HUES64 (cell line): ENCODE measurements around the gene ATRAID.

ENCODE experiments used
- H3K27ac ChIP-seq: 2 replicates; pipeline ENCODE4 v1.7.0; 2013; ENCODE audit warnings: low read depth, low read length, inconsistent platforms
- H3K27me3 ChIP-seq: 2 replicates; pipeline ENCODE4 v1.6.1; 2013; ENCODE audit warnings: mild to moderate bottlenecking, low read length; ENCODE audit not compliant: insufficient read depth
- H3K36me3 ChIP-seq: 2 replicates; pipeline ENCODE4 v1.6.1; 2013; ENCODE audit warnings: mild to moderate bottlenecking, low read length; ENCODE audit not compliant: insufficient read depth
- H3K4me1 ChIP-seq: 2 replicates; pipeline ENCODE4 v1.6.1; 2013; ENCODE audit warnings: mild to moderate bottlenecking, low read length, moderate library complexity; ENCODE audit not compliant: insufficient read depth
- H3K4me3 ChIP-seq: 2 replicates; pipeline ENCODE4 v1.5.1; 2013; ENCODE audit warnings: mild to moderate bottlenecking, low read length, moderate library complexity
- H3K9ac ChIP-seq: 2 replicates; pipeline ENCODE4 v1.6.1; 2013; ENCODE audit warnings: mild to moderate bottlenecking, low read depth, low read length
- H3K9me3 ChIP-seq: 2 replicates; pipeline ENCODE4 v1.6.1; 2013; ENCODE audit warnings: low read depth, low read length; ENCODE audit not compliant: insufficient read depth
- WGBS: fragments of 150-250, 120-280 bp; methylation state at CpG from one replicate; pipeline ENCODE4 v1.1.7; 2013; ENCODE audit warnings: missing lambda C conversion rate; 5-methylcytosine and 5-hydroxymethylcytosine counted together

ATRAID gene

DNA sequence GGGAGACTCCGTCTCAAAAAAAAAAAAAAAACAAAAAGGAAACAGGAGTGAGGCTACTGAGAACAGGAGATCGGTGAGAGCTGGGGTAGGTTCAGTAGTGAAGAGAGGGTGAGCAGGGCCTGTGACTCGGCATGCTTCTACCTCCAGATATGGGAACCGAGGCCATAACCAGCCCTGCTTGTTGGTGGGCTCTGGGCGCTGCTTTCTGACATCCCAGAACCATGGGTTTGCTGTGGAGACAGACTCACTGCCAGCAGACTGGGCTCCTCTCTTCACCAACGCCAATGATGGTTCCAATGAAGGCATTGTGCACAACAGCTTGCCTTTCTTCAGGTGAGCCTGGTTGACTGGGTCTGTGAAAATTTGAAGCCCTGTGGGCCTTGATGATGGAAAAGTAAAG, 11.6 kb downstream of the ATRAID start:
- H3K27ac ChIP-seq: no peak overlapping the region
- H3K27me3 ChIP-seq: no peaks in the 10 kb centered on the region
- 95% methylated on average over 6 of the region's 6 CpGs for WGBS
- H3K9me3 ChIP-seq: no peaks in the 10 kb centered on the region
- H3K36me3 ChIP-seq: peaks cover 97% of the 10 kb centered on the region
- H3K4me1 ChIP-seq: peaks cover 5% of the 10 kb centered on the region; the same call in 1 of the 2 replicates
- H3K4me3 ChIP-seq: no peak overlapping the region
- no peak overlapping the region for H3K9ac ChIP-seq

DNA sequence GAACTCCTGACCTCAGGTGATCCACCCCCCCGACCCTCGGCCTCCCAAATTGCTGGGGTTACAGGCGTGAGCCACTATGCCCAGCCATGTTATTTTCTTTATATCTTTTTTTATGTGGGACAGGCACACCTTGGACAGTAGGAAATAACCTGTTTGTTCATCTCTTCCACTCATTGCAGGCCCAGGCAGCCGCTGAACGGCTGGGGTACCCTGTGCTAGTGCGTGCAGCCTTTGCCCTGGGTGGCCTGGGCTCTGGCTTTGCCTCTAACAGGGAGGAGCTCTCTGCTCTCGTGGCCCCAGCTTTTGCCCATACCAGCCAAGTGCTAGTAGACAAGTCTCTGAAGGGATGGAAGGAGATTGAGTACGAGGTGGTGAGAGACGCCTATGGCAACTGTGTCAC, 13.7 kb downstream of the ATRAID start:
- 97% methylated on average over 9 of the region's 9 CpGs for WGBS
- no peaks in the 10 kb centered on the region for H3K9me3 ChIP-seq
- H3K4me3 ChIP-seq: no peak overlapping the region
- no peak overlapping the region for H3K9ac ChIP-seq
- H3K27ac ChIP-seq: no peak overlapping the region
- H3K36me3 ChIP-seq: peaks cover 96% of the 10 kb centered on the region
- H3K27me3 ChIP-seq: no peaks in the 10 kb centered on the region
- no peaks in the 10 kb centered on the region for H3K4me1 ChIP-seq

DNA sequence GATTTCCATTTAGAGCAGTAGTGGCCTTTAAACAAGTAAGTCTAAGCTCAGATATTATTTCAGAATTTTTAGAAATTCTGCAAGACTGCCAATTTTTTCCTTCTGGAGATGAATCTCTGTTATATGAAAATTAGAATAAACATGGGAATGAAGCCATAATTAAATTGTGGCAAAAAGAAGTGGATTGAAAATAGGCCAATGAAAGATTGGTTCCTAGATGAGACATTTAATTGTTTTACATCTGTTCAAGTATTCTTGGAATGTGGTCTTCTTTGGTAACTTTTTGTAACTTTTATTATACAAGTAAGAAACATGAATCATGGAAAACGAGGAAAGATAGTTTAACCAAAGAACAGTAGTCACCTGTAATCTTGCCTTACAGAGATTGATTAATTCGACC, 15.7 kb downstream of the ATRAID start:
- Histone ChIP-seq H3K27me3 (no peaks in the 10 kb centered on the region), H3K9ac (no peak overlapping the region), H3K9me3 (no peaks in the 10 kb centered on the region), H3K4me1 (no peaks in the 10 kb centered on the region), H3K4me3 (no peak overlapping the region), H3K27ac (no peak overlapping the region), H3K36me3 (peaks cover 99% of the 10 kb centered on the region)
- 100% methylated on average over 2 of the region's 2 CpGs for WGBS

DNA sequence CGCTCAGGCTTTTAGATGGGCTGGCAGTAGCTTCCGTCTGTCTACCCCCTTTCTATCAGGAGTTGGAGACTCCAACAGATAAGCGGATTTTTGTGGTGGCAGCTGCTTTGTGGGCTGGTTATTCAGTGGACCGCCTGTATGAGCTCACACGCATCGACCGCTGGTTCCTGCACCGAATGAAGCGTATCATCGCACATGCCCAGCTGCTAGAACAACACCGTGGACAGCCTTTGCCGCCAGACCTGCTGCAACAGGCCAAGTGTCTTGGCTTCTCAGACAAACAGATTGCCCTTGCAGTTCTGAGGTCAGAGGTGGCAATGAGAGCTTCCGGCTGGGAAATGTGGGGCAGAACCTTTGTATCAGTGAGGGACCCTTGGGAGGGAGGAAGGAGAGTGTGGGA, 20.1 kb downstream of the ATRAID start:
- Histone ChIP-seq H3K36me3 (peaks cover 99% of the 10 kb centered on the region), H3K4me1 (no peaks in the 10 kb centered on the region), H3K4me3 (no peak overlapping the region), H3K27ac (no peak overlapping the region), H3K27me3 (no peaks in the 10 kb centered on the region), H3K9ac (no peak overlapping the region), H3K9me3 (no peaks in the 10 kb centered on the region)
- whole genome bisulfite sequencing: 96% methylated on average over 13 of the region's 13 CpGs

DNA sequence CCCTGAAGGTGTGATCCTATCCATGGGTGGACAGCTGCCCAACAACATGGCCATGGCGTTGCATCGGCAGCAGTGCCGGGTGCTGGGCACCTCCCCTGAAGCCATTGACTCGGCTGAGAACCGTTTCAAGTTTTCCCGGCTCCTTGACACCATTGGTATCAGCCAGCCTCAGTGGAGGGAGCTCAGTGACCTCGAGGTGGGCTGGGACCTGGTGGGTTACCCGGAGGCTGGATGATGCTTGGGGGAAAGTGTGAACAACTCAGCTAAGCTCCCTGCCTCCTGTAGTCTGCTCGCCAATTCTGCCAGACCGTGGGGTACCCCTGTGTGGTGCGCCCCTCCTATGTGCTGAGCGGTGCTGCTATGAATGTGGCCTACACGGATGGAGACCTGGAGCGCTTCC, 21.5 kb downstream of the ATRAID start:
- H3K27ac ChIP-seq: no peak overlapping the region
- 96% methylated on average over 14 of the region's 14 CpGs for WGBS
- peaks cover 99% of the 10 kb centered on the region for H3K36me3 ChIP-seq
- no peaks in the 10 kb centered on the region for H3K27me3 ChIP-seq
- H3K4me1 ChIP-seq: no peaks in the 10 kb centered on the region
- no peaks in the 10 kb centered on the region for H3K9me3 ChIP-seq
- H3K9ac ChIP-seq: no peak overlapping the region
- no peak overlapping the region for H3K4me3 ChIP-seq

DNA sequence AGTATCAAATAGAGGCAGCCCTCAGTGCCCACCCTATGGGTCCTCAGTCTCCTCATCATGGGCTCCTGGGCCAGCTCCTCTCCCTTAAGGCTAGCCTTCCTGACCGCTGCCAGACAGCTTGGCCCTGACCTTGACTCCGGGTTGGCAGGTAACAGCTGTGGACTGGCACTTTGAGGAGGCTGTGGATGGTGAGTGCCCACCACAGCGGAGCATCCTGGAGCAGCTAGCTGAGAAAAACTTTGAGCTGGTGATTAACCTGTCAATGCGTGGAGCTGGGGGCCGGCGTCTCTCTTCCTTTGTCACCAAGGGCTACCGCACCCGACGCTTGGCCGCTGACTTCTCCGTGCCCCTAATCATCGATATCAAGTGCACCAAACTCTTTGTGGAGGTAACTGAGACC, 24.3 kb downstream of the ATRAID start:
- no peaks in the 10 kb centered on the region for H3K9me3 ChIP-seq
- no peak overlapping the region for H3K27ac ChIP-seq
- H3K4me3 ChIP-seq: no peak overlapping the region
- H3K4me1 ChIP-seq: no peaks in the 10 kb centered on the region
- 95% methylated on average over 12 of the region's 12 CpGs for WGBS
- peaks cover 100% of the 10 kb centered on the region for H3K36me3 ChIP-seq
- no peaks in the 10 kb centered on the region for H3K27me3 ChIP-seq
- H3K9ac ChIP-seq: no peak overlapping the region

DNA sequence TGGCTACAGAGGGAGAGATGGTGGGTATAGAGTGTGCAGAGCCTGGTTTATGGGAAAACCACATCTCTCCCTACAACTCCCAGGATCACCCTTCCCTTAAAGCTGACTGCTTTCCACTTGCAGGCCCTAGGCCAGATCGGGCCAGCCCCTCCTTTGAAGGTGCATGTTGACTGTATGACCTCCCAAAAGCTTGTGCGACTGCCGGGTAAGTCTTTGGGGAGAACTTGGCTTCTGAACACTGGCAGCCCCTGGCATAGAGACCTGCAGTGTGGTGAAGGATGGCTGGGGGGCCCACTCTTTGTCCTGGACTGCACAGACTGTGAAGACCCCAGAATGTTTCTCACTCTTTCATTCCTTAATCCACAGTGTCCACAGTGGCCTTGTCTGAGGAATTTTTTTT, 24.8 kb downstream of the ATRAID start:
- Histone ChIP-seq H3K4me1 (no peaks in the 10 kb centered on the region), H3K4me3 (no peak overlapping the region), H3K9ac (no peak overlapping the region), H3K9me3 (no peaks in the 10 kb centered on the region), H3K27me3 (no peaks in the 10 kb centered on the region), H3K27ac (no peak overlapping the region), H3K36me3 (peaks cover 100% of the 10 kb centered on the region)
- 91% methylated on average over 3 of the region's 3 CpGs for WGBS

DNA sequence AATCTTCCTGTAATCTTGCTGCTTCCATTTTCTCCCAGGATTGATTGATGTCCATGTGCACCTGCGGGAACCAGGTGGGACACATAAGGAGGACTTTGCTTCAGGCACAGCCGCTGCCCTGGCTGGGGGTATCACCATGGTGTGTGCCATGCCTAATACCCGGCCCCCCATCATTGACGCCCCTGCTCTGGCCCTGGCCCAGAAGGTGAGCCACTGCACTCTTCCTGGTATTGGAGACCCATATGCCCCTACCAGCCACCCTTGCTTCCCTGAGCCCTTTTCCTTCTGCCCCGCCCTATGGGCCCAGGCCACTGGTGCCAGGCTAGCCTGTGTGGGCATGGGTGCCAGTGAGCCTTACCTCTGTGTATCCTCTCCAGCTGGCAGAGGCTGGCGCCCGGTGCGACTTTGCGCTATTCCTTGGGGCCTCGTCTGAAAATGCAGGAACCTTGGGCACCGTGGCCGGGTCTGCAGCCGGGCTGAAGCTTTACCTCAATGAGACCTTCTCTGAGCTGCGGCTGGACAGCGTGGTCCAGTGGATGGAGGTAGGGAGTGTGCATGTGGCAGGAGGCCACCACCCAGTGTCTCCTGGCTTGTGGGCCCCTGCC, 25.6 kb downstream of the ATRAID start:
- WGBS: 97% methylated on average over 15 of the region's 15 CpGs
- Histone ChIP-seq H3K4me1 (no peaks in the 10 kb centered on the region), H3K9ac (no peak overlapping the region), H3K9me3 (no peaks in the 10 kb centered on the region), H3K27ac (no peak overlapping the region), H3K4me3 (no peak overlapping the region), H3K27me3 (no peaks in the 10 kb centered on the region), H3K36me3 (peaks cover 100% of the 10 kb centered on the region)

DNA sequence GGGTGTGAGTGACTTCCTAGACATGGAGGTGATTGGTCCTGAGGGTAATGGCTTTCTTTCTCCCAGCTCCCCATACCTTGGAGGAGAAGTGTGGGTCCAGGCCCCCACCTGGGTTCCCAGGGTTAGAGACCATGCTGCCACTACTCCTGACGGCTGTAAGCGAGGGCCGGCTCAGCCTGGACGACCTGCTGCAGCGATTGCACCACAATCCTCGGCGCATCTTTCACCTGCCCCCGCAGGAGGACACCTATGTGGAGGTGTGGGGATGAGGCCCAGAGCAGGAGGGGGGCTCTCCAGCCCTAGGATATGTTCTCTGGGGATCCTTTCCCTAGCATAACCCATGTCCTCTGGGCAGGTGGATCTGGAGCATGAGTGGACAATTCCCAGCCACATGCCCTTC, 27.1 kb downstream of the ATRAID start:
- Histone ChIP-seq H3K9ac (no peak overlapping the region), H3K9me3 (no peaks in the 10 kb centered on the region), H3K4me1 (no peaks in the 10 kb centered on the region), H3K36me3 (peaks cover 100% of the 10 kb centered on the region), H3K27me3 (no peaks in the 10 kb centered on the region), H3K4me3 (no peak overlapping the region), H3K27ac (no peak overlapping the region)
- WGBS: 91% methylated on average over 8 of the region's 8 CpGs

DNA sequence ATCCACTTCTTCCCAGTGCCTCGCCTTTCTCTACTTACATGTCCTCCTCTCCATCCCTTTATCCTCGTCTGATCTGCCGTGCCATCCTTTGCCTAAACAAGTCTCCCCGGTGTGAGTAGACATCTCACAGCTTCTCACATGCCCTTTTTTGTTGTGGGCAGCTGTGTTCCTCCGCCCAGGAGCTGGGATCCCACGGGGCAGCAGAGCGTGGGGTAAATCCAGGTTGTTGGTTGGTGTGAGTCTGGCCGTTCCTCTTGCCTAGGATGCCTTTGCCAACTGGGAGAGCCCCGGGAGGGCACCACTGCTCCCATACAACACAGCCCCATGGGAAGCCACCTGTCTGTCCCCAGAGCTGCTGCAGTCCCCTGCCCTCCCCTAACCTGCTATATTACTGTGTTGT, 28.6 kb downstream of the ATRAID start:
- no peak overlapping the region for H3K4me3 ChIP-seq
- no peak overlapping the region for H3K9ac ChIP-seq
- no peaks in the 10 kb centered on the region for H3K27me3 ChIP-seq
- peaks cover 95% of the 10 kb centered on the region for H3K36me3 ChIP-seq
- no peaks in the 10 kb centered on the region for H3K9me3 ChIP-seq
- H3K4me1 ChIP-seq: no peaks in the 10 kb centered on the region
- WGBS: 95% methylated on average over 9 of the region's 9 CpGs
- H3K27ac ChIP-seq: no peak overlapping the region

DNA sequence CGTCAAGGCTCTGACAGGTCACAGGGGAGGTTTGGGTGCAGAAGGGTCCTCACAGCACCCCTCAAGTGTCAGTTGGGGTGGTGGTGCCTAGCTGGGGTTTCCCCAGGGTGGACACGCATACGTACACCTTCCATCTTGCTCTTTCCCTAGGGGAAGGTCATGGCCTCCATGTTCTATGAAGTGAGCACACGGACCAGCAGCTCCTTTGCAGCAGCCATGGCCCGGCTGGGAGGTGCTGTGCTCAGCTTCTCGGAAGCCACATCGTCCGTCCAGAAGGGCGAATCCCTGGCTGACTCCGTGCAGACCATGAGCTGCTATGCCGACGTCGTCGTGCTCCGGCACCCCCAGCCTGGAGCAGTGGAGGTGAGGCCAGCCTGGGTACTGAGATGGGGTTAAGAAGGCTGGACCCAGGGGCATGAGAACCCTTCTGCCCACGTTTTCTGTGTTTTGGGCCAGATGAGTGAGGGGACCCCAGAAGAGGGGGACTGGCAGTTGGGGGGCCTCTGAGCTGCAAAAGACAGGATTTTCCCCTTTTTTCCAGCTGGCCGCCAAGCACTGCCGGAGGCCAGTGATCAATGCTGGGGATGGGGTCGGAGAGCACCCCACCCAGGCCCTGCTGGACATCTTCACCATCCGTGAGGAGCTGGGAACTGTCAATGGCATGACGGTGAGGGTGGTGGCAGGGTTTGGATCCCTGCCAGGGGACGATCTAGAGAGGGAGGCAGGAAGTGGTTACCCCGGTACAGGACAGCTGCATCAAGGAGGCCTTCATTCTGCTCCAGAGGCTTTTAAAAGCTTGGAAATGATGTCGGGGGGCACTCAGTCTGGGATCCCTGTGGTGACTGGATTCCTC, 30.1 kb downstream of the ATRAID start:
- no peaks in the 10 kb centered on the region for H3K27me3 ChIP-seq
- no peaks in the 10 kb centered on the region for H3K9me3 ChIP-seq
- H3K36me3 ChIP-seq: peaks cover 79% of the 10 kb centered on the region
- H3K4me3 ChIP-seq: no peak overlapping the region
- no peak overlapping the region for H3K9ac ChIP-seq
- no peak overlapping the region for H3K27ac ChIP-seq
- WGBS: 95% methylated on average over 24 of the region's 24 CpGs
- no peaks in the 10 kb centered on the region for H3K4me1 ChIP-seq
